Gastroesophageal sphincter (tissue), 3 donors: ENCODE data around the gene ENTPD2.

ENCODE experiments used
- CTCF ChIP-seq, 4 experiments: fragments of 200-600 bp in 2 of 4; fragments of 450-650 bp in 2 of 4; sonication (generic) in 1 of 4; IDR thresholded peaks; one replicate each; pipeline ENCODE4 v1.5.1; 2017 to 2019; ENCODE audit warnings: antibody characterized with exemption in 4 of 4, mild to moderate bottlenecking in 2 of 4, moderate library complexity in 2 of 4
- POLR2A ChIP-seq, 2 donors: fragments of 450-650 bp; IDR thresholded peaks; one replicate each; pipeline ENCODE4 v1.6.1; 2017; ENCODE audit warnings: antibody characterized with exemption in 2 of 2, mild to moderate bottlenecking in 2 of 2, moderate library complexity in 1 of 2
- POLR2AphosphoS5 ChIP-seq: sonication (generic); formaldehyde crosslinking; IDR thresholded peaks from one replicate; pipeline ENCODE4 v1.6.1; 2017; ENCODE audit warnings: antibody characterized with exemption

- TF ChIP-seq CTCF (IDR thresholded peaks at IDR 0.05): no peak
- TF ChIP-seq POLR2A (IDR thresholded peaks at IDR 0.05): no peak
- TF ChIP-seq POLR2AphosphoS5: no peak
These were observed 46.0 kb downstream of the ENTPD2 start for GRCh38 chr9:137007816-137008270.
